Progenitor cell of endocrine pancreas (in vitro differentiated cells): ENCODE data around the gene ANKDD1A. TPM values are rescaled to one million over a fixed set of nuclear protein-coding genes. Genes with fewer than 3 reads are reported as not detected.

ENCODE experiments used
- DNase-seq: peaks from one replicate; pipeline ENCODE4 v3.0.0; 2021; ENCODE audit warnings: low spot score; ENCODE audit not compliant: unreplicated experiment
- H3K27ac Mint-ChIP-seq: 2 replicates; pipeline ENCODE4 v1.8.0; 2021; ENCODE audit warnings: mild to moderate bottlenecking, moderate library complexity, mixed read lengths
- H3K27me3 Mint-ChIP-seq: 2 replicates; pipeline ENCODE4 v1.8.0; 2021; ENCODE audit warnings: mixed read lengths
- H3K36me3 Mint-ChIP-seq: 2 replicates; pipeline ENCODE4 v1.8.0; 2022; ENCODE audit warnings: mixed read lengths; ENCODE audit not compliant: insufficient read depth
- H3K4me1 Mint-ChIP-seq: 2 replicates; pipeline ENCODE4 v1.8.0; 2021; ENCODE audit warnings: low read depth, mixed read lengths
- H3K4me3 Mint-ChIP-seq: 2 replicates; pipeline ENCODE4 v1.8.0; 2021; ENCODE audit warnings: low read depth, mild to moderate bottlenecking, moderate library complexity, mixed read lengths
- H3K9me3 Mint-ChIP-seq: 2 replicates; pipeline ENCODE4 v1.8.0; 2021; ENCODE audit warnings: low read depth, mixed read lengths
- CTCF ChIP-seq: fragments of 200-600 bp; sonication (generic); IDR thresholded peaks from one replicate; pipeline ENCODE4 v1.5.0; 2021; ENCODE audit warnings: antibody characterized with exemption, mild to moderate bottlenecking; ENCODE audit not compliant: unreplicated experiment
- total RNA-seq: library from RNA; stranded (reverse); gene quantifications from 2 replicates; pipeline ENCODE4 v1.2.1, GENCODE V29; 2021

Gene ANKDD1A
- total RNA-seq, 1 donor from 2014 or later = 2.0 TPM

GRCh38 chr15:64961013-64961412, 49.3 kb downstream of the ANKDD1A start:
- no peaks in the 10 kb centered on the region for H3K4me1 Mint-ChIP-seq
- peak; percentile 7 for TF ChIP-seq CTCF
- no peak overlapping the region for H3K4me3 Mint-ChIP-seq
- H3K27me3 Mint-ChIP-seq = no peaks in the 10 kb centered on the region
- no peak overlapping the region for H3K27ac Mint-ChIP-seq
- H3K9me3 Mint-ChIP-seq = no peaks in the 10 kb centered on the region
- H3K36me3 Mint-ChIP-seq = peaks cover 38% of the 10 kb centered on the region
- no peak for DNase-seq

GRCh38 chr15:64969401-64969800, 57.7 kb downstream of the ANKDD1A start:
- no peak for TF ChIP-seq CTCF
- H3K4me3 Mint-ChIP-seq = no peak overlapping the region
- H3K9me3 Mint-ChIP-seq = no peaks in the 10 kb centered on the region
- no peak for DNase-seq
- H3K27ac Mint-ChIP-seq = no peak overlapping the region
- H3K27me3 Mint-ChIP-seq = no peaks in the 10 kb centered on the region
- H3K4me1 Mint-ChIP-seq = no peaks in the 10 kb centered on the region
- peaks cover 22% of the 10 kb centered on the region for H3K36me3 Mint-ChIP-seq

GRCh38 chr15:64970698-64971097, 59.0 kb downstream of the ANKDD1A start:
- no peaks in the 10 kb centered on the region for H3K9me3 Mint-ChIP-seq
- H3K27me3 Mint-ChIP-seq = no peaks in the 10 kb centered on the region
- no peaks in the 10 kb centered on the region for H3K4me1 Mint-ChIP-seq
- TF ChIP-seq CTCF = no peak
- H3K36me3 Mint-ChIP-seq = peaks cover 17% of the 10 kb centered on the region
- DNase-seq = no peak
- H3K4me3 Mint-ChIP-seq = no peak overlapping the region
- no peak overlapping the region for H3K27ac Mint-ChIP-seq

- Mint-ChIP-seq H3K27ac (no peak overlapping the region), H3K4me3 (no peak overlapping the region), H3K27me3 (no peaks in the 10 kb centered on the region), H3K4me1 (no peaks in the 10 kb centered on the region), H3K36me3 (peaks cover 24% of the 10 kb centered on the region), H3K9me3 (no peaks in the 10 kb centered on the region)
- DNase-seq = no peak
- no peak for TF ChIP-seq CTCF
Observed at GRCh38 chr15:64975390-64975789, 63.7 kb downstream of the ANKDD1A start.

GRCh38 chr15:64979252-64979710, 67.6 kb downstream of the ANKDD1A start:
- H3K27me3 Mint-ChIP-seq = no peaks in the 10 kb centered on the region
- H3K4me3 Mint-ChIP-seq = no peak overlapping the region
- no peaks in the 10 kb centered on the region for H3K9me3 Mint-ChIP-seq
- H3K27ac Mint-ChIP-seq = peak overlapping the region; percentile 8
- peaks cover 20% of the 10 kb centered on the region for H3K36me3 Mint-ChIP-seq
- H3K4me1 Mint-ChIP-seq = no peaks in the 10 kb centered on the region
- TF ChIP-seq CTCF = no peak
- no peak for DNase-seq
